NCI-H82 treated with DMSO at 0.1 percent for 48 hours (cell line): ENCODE data around the gene RHBG.

Experiments used
- DNase-seq: peaks from one replicate; lab custom pipeline; 2025; ENCODE audit not compliant: unreplicated experiment; lab: John Stamatoyannopoulos, UW

The RHBG gene

GRCh38 chr1:156424806-156425432 is 55.9 kb downstream of the RHBG start:
- DNase-seq: no peak

GRCh38 chr1:156425943-156426342 is 56.9 kb downstream of the RHBG start:
- no peak for DNase-seq

DNA sequence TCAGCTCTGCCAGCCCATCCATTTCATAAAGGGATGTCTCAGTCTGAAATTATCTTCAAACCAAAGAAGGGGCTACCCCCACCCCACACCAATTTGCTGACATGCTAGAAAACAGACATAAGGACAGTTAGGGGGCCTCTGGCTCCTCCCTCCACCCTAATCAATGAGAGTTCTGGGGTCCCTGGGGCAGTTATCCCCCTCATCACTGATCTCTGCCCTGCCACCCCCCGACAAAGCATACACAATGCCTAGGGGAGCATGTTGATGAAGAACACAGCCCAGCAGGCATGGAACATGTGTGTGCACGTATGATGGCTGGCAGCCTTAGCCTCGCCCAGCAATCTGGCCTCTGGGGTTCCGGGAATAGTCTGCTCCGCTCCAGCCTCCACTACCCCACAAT is 58.9 kb downstream of the RHBG start:
- no peak for DNase-seq

DNA sequence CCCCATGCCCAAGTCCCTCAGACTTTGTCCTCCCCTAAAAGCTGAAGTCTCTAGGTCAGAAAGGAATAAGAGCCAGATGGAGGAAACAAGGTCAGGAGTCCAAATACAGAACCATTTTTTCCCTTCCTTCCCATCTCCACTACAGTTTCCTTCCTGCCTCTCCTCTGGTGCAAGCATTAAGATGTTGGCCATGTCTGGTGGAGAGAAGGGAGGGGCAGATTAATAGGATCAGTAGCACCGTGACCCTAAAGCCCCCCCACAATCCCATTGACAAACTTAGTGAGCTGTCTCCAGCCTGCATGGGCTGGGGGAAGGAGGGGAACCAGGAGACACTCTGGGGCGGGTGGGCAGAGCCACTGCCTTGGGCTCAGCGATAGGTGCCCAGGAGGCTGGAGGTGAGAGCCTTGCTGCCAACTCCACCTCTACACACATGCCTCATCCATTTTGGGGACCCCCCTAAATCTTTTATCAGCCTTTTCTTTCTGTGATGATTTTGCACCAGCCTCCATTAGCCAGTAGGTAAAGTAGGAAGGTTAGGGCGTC is 59.8 kb downstream of the RHBG start:
- DNase-seq: peak; percentile 90

GRCh38 chr1:156429313-156430060 is 60.5 kb downstream of the RHBG start:
- peak; percentile 50 for DNase-seq

DNA sequence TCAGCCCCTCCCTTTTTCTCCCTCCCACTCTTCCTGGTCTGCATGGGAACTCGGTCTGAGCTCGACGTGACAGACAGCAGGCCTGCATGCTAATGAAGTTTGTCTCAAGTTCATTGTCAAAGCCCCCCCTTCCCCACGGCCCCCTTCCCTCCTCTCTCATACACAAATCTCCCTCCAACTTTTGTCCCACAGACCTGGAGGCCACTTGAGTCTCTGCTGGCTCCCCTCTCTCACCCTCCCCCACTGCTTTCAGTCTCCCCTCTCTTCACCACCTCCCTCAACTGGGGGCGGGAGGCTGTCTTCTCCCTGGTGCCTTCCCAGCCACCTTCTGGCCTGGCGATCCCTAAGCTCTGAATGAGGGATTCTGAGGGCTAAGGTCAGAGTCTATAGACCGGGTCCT is 61.3 kb downstream of the RHBG start:
- DNase-seq: no peak

- no peak for DNase-seq
Measured at GRCh38 chr1:156430866-156431265, 61.9 kb downstream of the RHBG start.

DNA sequence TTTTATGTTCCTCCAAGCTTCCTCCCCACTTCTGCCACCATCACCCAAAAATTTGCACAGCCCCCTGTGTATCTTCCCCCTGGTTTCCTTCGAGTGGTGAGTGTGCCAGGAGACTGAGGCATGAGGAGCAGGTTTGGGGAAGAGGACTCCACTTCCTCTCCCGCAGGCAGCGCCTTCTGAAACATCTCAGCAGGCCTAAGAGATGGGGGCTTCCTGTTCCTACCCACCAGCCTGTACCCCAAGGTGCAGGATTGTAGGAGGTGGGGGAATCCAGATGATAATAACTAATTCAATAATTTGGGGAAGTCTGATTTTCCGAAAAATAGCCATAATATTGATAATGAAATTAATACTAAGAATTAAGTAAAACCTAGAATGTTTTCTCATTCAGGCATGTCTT is 62.4 kb downstream of the RHBG start:
- DNase-seq: no peak

GRCh38 chr1:156431769-156432668 is 63.0 kb downstream of the RHBG start:
- DNase-seq: peak; percentile 57

DNA sequence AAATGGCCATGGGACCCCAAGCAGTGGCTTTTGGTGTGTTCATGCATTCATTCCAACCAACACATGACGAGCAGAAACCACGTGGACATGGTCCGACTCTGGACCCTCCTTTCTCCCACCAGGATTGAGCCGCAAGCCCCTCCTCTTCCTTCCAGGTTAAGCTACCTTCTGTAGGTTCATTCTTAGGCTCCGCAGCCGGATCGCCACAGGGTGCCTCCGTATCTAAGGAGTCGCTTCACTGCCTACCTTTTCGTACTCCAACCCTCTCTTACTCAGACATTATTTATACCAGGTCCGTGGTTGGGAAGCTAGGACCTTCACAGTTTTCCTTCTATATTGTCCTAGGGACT is 63.6 kb downstream of the RHBG start:
- DNase-seq: no peak

DNA sequence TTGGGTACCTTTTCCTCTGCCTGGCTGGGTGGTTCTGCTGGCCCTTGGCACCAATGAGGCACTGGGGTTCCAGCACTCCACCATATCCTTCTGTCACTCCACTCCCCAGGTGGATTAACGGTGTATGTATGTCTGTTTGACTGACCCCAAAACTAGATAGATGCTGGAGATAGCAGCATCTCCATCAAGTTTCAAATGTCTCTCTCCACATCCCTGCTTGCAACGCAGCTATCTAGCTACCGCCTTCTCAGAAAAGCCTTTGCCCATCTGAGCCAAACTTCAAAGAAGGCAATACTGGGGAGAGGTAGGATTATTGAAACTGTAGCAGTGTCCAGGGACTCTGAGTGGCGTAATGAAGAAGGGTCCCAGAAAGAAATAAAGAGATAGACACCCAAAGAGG is 64.0 kb downstream of the RHBG start:
- no peak for DNase-seq

DNA sequence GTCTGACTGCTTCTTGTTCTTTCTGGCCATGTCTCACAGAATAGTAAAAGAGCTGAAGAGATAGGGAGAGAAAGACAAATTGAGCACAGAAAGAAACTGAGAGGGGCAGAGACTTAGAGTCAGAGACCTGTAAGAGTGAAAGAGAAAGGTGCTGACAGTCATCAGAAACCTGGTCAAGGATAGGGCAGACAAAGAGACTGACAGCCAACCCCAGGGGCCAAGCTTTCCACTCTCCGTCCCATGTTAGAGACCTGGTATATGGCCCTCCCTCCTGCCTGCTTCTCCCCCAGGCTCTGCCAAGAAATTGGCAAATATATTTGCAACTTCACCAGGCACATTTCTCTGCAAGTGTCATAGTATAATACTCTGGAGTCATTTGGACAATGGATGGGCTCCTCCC is 64.6 kb downstream of the RHBG start:
- DNase-seq: no peak
